SK-N-SH treated with all-trans-retinoic acid at 6 μM for 48 hours (cell line): ENCODE measurements around the gene SDCCAG8.
"Not testable (repeated sequence)": the region's sequence is repeated elsewhere in the genome, so short reads cannot be mapped to it uniquely, and the experiment has no call there.

Source experiments
- ATAC-seq: fragments of 200-7000 bp; cut with Tn5 transposase; 3 replicates; pipeline ENCODE4 v1.9.1; 2020; ENCODE audit warnings: mild to moderate bottlenecking, moderate library complexity
- ARNTL ChIP-seq: fragments of 450-650 bp; formaldehyde crosslinking; IDR thresholded peaks from 2 replicates; pipeline ENCODE4 v1.5.0; 2020; ENCODE audit warnings: low read depth, mild to moderate bottlenecking, moderate library complexity, borderline replicate concordance
- BACH2 ChIP-seq: fragments of 250-450 bp; sonication (Bioruptor Pico); IDR thresholded peaks from 2 replicates; pipeline ENCODE4 v1.9.0; 2021; ENCODE audit warnings: mild to moderate bottlenecking, borderline replicate concordance
- CREB5 ChIP-seq: fragments of 250-450 bp; sonication (Bioruptor Pico); IDR thresholded peaks from 2 replicates; pipeline ENCODE4 v1.5.1; 2020; ENCODE audit warnings: low read depth, mild to moderate bottlenecking, moderate library complexity
- CSDC2 ChIP-seq: fragments of 250-450 bp; sonication (Bioruptor Pico); IDR thresholded peaks from 2 replicates; pipeline ENCODE4 v1.5.0; 2020; ENCODE audit warnings: mild to moderate bottlenecking, moderate library complexity
- ESRRG ChIP-seq: fragments of 250-450 bp; sonication (Bioruptor Pico); IDR thresholded peaks from 2 replicates; pipeline ENCODE4 v1.6.1; 2021; ENCODE audit warnings: mild to moderate bottlenecking
- GLIS3 ChIP-seq: fragments of 250-450 bp; sonication (Bioruptor Pico); IDR thresholded peaks from 2 replicates; pipeline ENCODE4 v1.5.0; 2020; ENCODE audit warnings: mild to moderate bottlenecking, moderate library complexity
- ISL1 ChIP-seq: fragments of 250-450 bp; sonication (Bioruptor Pico); IDR thresholded peaks from 2 replicates; pipeline ENCODE4 v2.1.2; 2022; ENCODE audit warnings: mild to moderate bottlenecking, moderate library complexity
- OSR1 ChIP-seq: fragments of 250-450 bp; sonication (Bioruptor Pico); IDR thresholded peaks from 2 replicates; pipeline ENCODE4 v1.8.0; 2022; ENCODE audit warnings: moderate library complexity, mild to moderate bottlenecking, inconsistent platforms
- POU6F1 ChIP-seq: fragments of 250-450 bp; sonication (Bioruptor Pico); IDR thresholded peaks from 2 replicates; pipeline ENCODE4 v1.8.0; 2021; ENCODE audit warnings: low read depth, mild to moderate bottlenecking, moderate library complexity, borderline replicate concordance
- PPARA ChIP-seq: fragments of 250-450 bp; sonication (Bioruptor Pico); IDR thresholded peaks from 2 replicates; pipeline ENCODE4 v1.5.0; 2020; ENCODE audit warnings: mild to moderate bottlenecking, borderline replicate concordance
- RARB ChIP-seq: fragments of 250-450 bp; sonication (Bioruptor Pico); IDR thresholded peaks from 2 replicates; pipeline ENCODE4 v1.8.0; 2021; ENCODE audit warnings: mild to moderate bottlenecking, moderate library complexity
- SNAI2 ChIP-seq: fragments of 250-450 bp; sonication (Bioruptor Pico); IDR thresholded peaks from 2 replicates; pipeline ENCODE4 v1.5.0; 2020; ENCODE audit warnings: mild to moderate bottlenecking, moderate library complexity
- TCF4 ChIP-seq: fragments of 250-450 bp; sonication (Bioruptor Pico); IDR thresholded peaks from 2 replicates; pipeline ENCODE4 v1.8.0; 2021; ENCODE audit warnings: mild to moderate bottlenecking, moderate library complexity, borderline replicate concordance
- TOX ChIP-seq: fragments of 250-450 bp; sonication (Bioruptor Pico); IDR thresholded peaks from 2 replicates; pipeline ENCODE4 v1.8.0; 2021; ENCODE audit warnings: mild to moderate bottlenecking, moderate library complexity, borderline replicate concordance
- TSHZ2 ChIP-seq: fragments of 250-450 bp; sonication (Bioruptor Pico); IDR thresholded peaks from 2 replicates; pipeline ENCODE4 v1.5.0; 2020; ENCODE audit warnings: mild to moderate bottlenecking, moderate library complexity
- ZC3H10 ChIP-seq: fragments of 250-450 bp; sonication (Bioruptor Pico); IDR thresholded peaks from 2 replicates; pipeline ENCODE4 v1.5.1; 2021; ENCODE audit warnings: mild to moderate bottlenecking, moderate library complexity
- ZFP3 ChIP-seq: fragments of 250-450 bp; sonication (Bioruptor Pico); IDR thresholded peaks from 2 replicates; pipeline ENCODE4 v1.5.0; 2020; ENCODE audit warnings: mild to moderate bottlenecking, moderate library complexity
- ZFP30 ChIP-seq: fragments of 450-650 bp; formaldehyde crosslinking; IDR thresholded peaks from 2 replicates; pipeline ENCODE4 v1.5.0; 2022; ENCODE audit warnings: mild to moderate bottlenecking, moderate library complexity
- ZNF565 ChIP-seq: fragments of 450-650 bp; formaldehyde crosslinking; conservative IDR thresholded peaks from 2 replicates; pipeline ENCODE4 v1.5.0; 2020; ENCODE audit warnings: low read depth, mild to moderate bottlenecking, moderate library complexity
- ZNF8 ChIP-seq: fragments of 450-650 bp; formaldehyde crosslinking; IDR thresholded peaks from 2 replicates; pipeline ENCODE4 v1.5.0; 2020; ENCODE audit warnings: mild to moderate bottlenecking, moderate library complexity
- TF ChIP-seq, protein P1 (sequence below): fragments of 250-450 bp; sonication (Bioruptor Pico); IDR thresholded peaks from 2 replicates; pipeline ENCODE4 v1.8.0; 2020; ENCODE audit warnings: mild to moderate bottlenecking, moderate library complexity, borderline replicate concordance

SDCCAG8 gene

DNA sequence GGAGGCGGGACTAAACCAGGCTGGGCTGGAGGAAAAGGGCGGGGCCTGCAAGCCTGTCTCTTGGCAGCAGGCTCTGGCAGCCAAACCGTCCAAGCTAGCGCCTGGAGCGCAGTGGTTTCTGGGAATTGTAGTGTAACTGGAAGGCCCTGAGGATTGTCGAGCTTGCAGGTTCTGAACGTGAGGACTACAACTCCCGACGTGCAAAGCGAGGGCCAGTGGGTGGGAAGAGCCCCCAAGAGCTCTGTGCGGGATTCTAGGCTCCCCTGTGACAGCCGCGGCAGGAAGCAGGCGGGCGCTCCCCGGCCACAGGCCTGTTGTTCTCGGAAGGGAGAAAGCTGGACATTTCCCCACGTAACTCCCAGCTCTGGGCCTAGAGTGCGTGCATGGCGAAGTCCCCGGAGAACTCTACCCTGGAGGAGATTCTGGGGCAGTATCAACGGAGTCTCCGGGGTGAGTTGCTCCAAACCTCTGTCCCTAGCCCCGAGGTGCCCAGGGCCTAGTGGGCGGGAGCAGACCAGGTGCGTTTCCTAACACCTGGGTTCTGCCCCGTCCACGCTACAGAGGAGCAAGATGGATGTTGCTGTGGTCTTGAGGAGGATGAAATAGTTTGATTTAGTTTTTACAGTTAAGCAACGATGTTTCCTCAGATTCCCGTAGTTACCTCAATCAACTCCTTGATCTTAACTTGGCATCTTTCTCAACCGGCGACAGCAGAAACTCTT, at the start of gene SDCCAG8:
TSS of gene SDCCAG8 (plus strand) at position 251 of the 722 bp plus-strand sequence. CDS start at position 384, 133 bp downstream.
- peak; percentile 89 for ATAC-seq
- TF ChIP-seq, protein P1, sequence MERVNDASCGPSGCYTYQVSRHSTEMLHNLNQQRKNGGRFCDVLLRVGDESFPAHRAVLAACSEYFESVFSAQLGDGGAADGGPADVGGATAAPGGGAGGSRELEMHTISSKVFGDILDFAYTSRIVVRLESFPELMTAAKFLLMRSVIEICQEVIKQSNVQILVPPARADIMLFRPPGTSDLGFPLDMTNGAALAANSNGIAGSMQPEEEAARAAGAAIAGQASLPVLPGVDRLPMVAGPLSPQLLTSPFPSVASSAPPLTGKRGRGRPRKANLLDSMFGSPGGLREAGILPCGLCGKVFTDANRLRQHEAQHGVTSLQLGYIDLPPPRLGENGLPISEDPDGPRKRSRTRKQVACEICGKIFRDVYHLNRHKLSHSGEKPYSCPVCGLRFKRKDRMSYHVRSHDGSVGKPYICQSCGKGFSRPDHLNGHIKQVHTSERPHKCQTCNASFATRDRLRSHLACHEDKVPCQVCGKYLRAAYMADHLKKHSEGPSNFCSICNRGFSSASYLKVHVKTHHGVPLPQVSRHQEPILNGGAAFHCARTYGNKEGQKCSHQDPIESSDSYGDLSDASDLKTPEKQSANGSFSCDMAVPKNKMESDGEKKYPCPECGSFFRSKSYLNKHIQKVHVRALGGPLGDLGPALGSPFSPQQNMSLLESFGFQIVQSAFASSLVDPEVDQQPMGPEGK (CRISPR knock-in tag): no peak
- TF ChIP-seq ZC3H10 (CRISPR knock-in tag): no peak
- no peak for TF ChIP-seq ISL1 (CRISPR knock-in tag)
- no peak for TF ChIP-seq CSDC2 (CRISPR knock-in tag)
- no peak for TF ChIP-seq TCF4 (CRISPR knock-in tag)
- TF ChIP-seq PPARA: no peak
- no peak for TF ChIP-seq OSR1 (CRISPR knock-in tag)

- peak; percentile 88 for TF ChIP-seq ISL1 (CRISPR knock-in tag)
- ATAC-seq: peak; percentile 76
Measured at GRCh38 chr1:243211984-243212383, 43.9 kb upstream of the SDCCAG8 start.

GRCh38 chr1:243213045-243213787, 42.6 kb upstream of the SDCCAG8 start:
- ATAC-seq: peak; percentile 62

GRCh38 chr1:243215276-243215875, 40.5 kb upstream of the SDCCAG8 start:
- ATAC-seq: not testable (repeated sequence)

More at GRCh38 chr1:243213045-243213787, 42.6 kb upstream of the SDCCAG8 start:
- TF ChIP-seq ISL1 (CRISPR knock-in tag) (peak; percentile 61; the same call in 1 of the 2 replicates), ZNF565 (CRISPR knock-in tag) (no peak), ZFP30 (no peak), OSR1 (CRISPR knock-in tag) (0 out of 2 replicates have a peak, but pooled peaks have one; percentile 38), ZC3H10 (CRISPR knock-in tag) (no peak)

DNA sequence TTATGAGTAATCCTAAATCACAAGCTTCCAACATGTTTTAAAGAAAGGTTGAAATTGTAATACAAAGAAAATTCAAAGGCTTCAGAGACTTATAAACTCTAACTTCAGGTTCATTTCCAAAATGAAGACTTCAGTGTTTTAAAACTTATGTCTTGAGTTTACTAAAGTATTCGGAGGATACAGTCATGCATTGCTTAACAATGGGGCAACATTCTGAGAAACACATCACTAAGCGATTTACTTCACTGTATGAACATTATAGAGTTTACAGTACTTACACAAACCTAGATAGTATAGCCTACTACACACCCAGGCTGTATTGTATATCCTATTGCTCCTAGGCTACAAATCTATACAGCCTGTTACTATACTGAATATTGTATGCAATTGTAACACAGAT, 39.1 kb upstream of the SDCCAG8 start:
- ATAC-seq: no peak
- TF ChIP-seq ESRRG (CRISPR knock-in tag): no peak
- no peak for TF ChIP-seq TOX
- TF ChIP-seq RARB: no peak
- TF ChIP-seq ZFP3 (CRISPR knock-in tag): no peak
- no peak for TF ChIP-seq ZFP30
- TF ChIP-seq ARNTL (CRISPR knock-in tag): no peak
- TF ChIP-seq TSHZ2 (CRISPR knock-in tag): no peak

- ATAC-seq: no peak
- TF ChIP-seq ZFP3 (CRISPR knock-in tag) (no peak), CREB5 (no peak), GLIS3 (CRISPR knock-in tag) (no peak), RARB (no peak), ZNF8 (CRISPR knock-in tag) (no peak), ARNTL (CRISPR knock-in tag) (no peak), ZC3H10 (CRISPR knock-in tag) (no peak), ISL1 (CRISPR knock-in tag) (no peak), TOX (no peak), PPARA (no peak), OSR1 (CRISPR knock-in tag) (no peak), POU6F1 (no peak), ZFP30 (no peak), BACH2 (no peak), ESRRG (CRISPR knock-in tag) (no peak), SNAI2 (CRISPR knock-in tag) (no peak)
- TF ChIP-seq, protein P1 (CRISPR knock-in tag): no peak
Measured at GRCh38 chr1:243217349-243217748, 38.5 kb upstream of the SDCCAG8 start.
